DMS114 treated with DMSO at 0.1 percent for 48 hours (cell line): ENCODE data around the gene CERS6.

ENCODE experiments used
- DNase-seq: peaks from one replicate; lab custom pipeline; 2025; ENCODE audit not compliant: unreplicated experiment; lab: John Stamatoyannopoulos, UW

Gene CERS6

DNA sequence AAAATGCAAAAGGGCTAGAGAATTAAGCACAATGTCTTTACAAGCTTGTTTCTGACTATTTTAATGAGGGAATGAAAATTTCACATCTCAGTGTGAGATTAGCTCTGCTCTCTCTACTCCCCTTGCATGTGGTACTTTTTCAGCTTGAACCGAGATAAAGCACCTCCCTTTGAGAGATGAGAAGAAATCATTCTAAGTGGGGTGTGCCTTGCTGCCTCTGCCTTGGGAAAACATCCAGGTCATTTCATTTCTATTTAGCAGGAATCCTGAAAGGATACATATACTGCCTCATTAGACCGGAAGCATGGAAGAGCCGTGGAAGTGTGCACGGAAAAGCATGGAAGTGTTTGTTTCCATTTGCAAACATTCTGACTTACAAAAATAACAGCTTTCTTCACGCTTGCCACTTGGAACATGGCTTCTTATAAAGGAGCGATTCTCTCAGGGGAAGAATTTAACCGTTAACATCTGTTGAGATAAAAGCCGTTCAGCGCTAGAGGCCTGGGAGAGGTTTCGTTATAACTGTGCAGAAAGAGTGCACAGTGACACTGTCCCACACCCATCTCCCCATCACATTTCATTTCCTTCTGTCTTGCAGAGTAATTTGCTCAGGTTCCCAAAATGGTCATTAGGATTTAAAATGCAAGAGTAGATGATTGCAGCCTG is 363.1 kb downstream of the CERS6 start:
- no peak for DNase-seq

- no peak for DNase-seq
Observed at GRCh38 chr2:168819829-168820489, 363.9 kb downstream of the CERS6 start.

GRCh38 chr2:168821577-168821976 is 365.5 kb downstream of the CERS6 start:
- DNase-seq: no peak

DNA sequence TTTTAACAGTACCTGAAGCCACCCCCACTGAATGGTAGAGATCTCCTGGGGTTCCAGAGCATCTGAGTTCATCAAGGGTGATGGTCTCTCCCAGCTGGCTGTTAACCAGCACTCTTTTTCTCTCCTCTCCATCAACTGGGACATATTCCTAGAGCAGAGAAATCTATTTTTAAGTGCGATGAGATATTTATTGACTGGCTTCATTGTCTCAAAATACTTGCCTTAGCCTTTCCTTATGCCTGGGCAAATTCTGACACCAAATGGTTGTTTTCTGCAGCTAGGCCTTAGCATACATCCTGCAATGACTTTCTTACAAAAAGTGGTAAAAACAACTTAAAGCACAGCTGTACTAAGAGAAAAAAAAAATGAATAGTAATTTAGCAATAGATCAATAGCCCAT is 365.9 kb downstream of the CERS6 start:
- no peak for DNase-seq
